Measurements from ENCODE around the gene ASCL3.
"Not testable (repeated sequence)": the region's sequence is repeated elsewhere in the genome, so short reads cannot be mapped to it uniquely, and the experiment has no call there.

The ASCL3 gene

GRCh38 chr11:8942518-8943066 is at the start of gene ASCL3:
TSS of gene ASCL3 (minus strand) at chr11:8943016. CDS start at chr11:8938161, 4,855 bp downstream.
- no peak for DNase-seq

GRCh38 chr11:8989453-8989852 is 46.6 kb upstream of the ASCL3 start:
- DNase-seq, result peak in 1 of 2 experiments; percentile 5

DNA sequence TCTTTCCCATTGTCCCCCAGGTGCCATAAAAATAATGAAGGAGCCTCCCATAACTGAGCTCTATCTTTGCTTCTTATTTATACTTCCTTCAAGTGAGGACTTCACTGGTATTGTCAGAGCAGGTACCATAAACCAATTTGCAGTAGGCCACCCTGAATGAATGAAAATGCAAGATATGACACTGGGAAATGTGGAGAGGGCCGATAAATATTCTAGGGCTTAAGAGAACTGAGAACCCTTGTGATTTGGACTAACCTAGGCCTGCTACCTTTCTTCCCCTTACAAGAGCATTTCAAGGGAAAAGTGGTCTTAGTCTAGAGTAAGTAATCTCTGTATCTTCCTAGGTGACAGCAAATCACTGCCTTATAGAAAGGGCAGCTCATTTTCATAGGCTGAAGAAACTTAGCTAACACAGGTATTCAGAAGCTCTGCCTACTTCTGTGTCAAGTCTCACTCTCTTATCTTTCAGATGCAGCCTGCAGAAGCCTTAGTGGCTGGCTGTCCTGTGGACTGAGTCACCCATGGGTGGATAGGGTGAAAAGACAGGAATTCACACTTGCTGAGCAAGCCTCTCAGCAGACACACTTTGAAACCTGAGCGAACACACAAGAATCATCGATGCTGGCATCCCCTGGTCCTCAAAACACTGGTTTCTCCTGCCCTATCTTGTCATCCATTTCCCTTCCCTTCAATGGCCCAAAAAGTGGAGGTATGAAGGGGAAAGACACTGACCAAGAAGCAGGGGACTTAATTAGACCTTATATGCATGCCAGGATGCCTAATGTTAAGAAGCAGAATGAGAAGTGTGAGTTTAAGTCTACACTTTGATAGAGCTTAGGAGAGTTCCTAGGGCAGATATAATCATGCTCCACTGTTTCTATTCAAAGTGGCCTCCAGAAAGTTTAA is 45.8 kb upstream of the ASCL3 start:
- DNase-seq, result no peak

DNA sequence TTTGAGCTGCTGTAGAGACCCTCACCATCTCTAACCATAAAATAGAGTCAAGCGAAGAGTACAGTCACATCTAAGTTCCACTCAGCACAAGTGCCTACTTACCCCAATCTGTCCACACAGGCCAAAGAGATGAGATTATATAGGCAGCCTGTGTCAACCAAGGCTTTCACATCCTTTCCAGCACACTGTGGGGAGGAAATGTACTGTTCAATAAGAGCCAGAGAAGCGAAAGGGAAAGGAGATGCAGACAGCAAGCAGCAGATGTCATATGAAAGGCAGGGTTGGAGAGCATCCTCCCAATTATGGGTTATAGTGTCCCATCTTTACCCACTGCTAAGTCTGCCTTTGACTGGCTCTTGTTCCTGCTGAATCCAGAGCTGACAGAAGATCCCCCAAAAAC is 44.6 kb upstream of the ASCL3 start:
- no peak for DNase-seq

DNA sequence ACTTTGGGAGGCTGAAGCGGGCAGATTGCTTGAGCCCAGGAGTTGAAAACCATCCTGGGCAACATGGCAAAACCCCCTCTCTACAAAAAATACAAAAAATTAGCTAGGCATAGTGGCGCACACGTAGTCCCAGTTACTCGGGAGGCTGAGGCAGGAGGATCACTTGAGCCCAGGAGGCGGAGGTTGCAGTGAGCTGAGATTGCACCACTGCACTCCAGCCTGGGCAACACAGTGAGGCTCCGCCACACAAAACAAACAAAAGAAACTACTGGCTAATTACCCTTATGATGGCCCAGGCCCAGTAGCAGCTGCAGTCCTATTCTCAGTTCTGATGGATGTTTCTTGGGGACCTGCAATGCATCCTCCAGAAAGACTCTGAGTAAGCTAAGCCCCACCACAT is 44.0 kb upstream of the ASCL3 start:
- DNase-seq, result not testable (repeated sequence)

DNA sequence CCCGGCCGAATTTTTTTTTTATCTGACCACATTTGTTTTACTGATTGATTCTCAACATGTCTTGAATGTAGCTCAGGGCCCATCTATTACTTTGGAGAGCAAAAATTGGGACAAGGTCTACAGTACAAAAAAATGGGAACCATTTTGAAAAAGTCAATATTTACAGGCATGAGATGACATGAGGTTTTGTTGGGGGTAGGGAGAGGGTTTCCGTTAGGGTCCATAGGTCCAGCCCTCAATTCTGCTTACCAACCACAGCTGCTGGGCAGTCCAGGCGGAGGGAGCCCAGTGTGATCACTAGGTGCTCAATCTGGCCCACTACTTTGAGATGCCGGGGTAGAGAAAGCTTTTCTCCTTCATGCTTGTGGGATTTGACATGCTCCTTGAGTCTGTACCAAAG is 42.6 kb upstream of the ASCL3 start:
- DNase-seq, result no peak

- DNase-seq, result no peak
Observed at GRCh38 chr11:8983552-8983951, 40.7 kb upstream of the ASCL3 start.

DNA sequence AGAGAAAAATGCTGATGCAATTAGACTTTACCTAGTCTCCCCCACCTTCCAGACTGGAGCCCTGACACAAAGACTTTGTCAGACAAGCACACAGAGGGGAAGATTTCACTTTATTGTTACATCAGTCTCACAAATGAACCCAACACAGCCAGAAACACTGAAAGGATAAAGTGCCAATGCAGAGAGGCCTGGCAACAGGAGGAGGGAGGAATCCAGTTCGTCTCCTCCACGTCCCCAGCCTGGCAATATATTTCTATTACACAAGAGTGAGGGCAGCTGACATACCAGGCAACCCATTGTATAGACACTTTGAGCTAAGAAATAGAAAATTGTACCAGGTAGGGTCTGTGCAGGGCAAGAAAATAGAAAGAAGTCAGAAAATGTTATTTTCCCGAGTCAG is 37.7 kb upstream of the ASCL3 start:
- no peak for DNase-seq

DNA sequence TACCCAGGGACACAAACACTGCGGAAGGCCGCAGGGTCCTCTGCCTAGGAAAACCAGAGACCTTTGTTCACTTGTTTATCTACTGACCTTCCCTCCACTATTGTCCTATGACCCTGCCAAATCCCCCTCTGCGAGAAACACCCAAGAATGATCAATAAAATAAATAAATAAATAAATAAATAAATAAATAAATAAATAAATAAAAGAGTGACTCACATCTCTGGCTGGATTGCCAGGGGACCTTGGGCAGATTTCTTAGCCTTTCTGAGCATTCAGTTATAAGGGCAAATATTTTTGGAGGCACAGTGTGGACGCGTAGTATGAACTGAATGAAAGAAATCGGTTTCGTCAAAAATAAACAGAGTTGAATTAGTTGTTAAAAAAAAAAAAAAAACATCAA is 36.5 kb upstream of the ASCL3 start:
- not testable (repeated sequence) for DNase-seq

- no peak for DNase-seq
Observed at GRCh38 chr11:8973121-8973520, 30.3 kb upstream of the ASCL3 start.

DNA sequence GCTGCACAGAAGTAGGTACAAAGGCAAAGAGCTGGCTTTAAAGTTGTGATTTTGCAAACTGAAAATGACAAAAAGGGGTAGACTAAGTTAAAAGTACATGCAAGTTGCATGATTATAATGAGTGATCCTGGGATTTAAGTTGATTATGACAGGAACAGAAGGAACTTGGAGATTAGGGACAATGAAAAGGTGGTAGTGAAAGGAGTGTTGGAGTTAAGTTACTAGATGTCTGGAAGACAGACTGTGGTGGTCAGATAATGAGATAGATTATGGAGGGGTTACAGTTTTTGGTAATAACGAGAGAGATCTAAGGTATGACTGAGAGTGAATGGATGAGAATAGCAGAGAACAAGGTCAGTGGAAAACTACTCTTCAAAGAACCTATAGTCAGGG is 29.1 kb upstream of the ASCL3 start:
- no peak for DNase-seq

DNA sequence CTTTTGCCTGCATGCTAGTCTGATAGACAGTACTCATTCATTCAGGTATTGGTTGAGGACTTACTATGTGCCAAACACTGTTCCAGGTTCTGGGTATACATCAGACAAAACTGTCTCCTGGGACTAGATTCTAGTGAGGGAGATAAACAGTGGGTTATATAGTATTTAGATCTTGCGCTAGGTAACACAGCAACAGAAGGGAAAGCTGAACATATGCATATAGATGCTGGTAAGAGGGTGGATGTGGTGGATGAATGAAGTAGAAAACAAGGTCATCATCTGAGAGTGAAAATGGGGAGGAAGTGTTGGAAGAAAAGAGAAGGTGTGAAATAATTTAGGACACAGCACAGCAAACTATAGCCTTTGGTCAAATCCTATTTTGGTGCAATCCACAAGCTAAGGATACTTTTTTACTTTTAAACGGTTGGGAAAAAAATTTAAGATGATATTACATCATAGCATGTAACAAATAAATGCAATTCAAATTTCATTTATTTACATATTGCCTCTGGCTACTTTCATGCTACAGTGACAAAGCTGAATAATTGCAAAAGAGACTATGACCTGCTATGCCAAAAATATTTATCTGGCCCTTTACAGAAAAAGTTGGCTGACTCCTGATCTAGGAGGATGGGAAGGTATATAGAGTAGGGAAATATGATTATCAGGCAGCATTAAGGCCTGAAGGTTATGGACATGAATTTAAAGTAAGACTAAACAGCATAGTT is 28.5 kb upstream of the ASCL3 start:
- DNase-seq, result no peak

DNA sequence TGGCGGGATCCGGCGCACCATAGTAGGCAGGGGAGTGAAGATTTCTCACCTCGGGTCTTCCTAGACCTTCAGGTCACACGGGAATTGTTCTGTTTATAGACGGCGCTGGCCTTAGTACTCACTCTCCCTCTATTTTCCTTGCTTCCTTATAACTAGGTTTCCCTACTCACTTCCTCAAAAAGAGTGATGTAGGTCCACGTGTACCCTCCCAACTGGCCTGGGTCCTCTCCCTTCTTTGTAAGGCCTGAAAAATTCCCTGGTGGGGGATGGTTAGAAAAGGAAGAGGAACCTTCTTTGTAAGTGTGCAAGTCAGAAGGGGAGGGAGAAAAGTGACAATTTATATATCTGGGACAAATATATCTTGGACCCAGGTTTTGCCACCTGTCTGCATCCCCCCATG is 24.4 kb upstream of the ASCL3 start:
- DNase-seq, result no peak

GRCh38 chr11:8964324-8965320 is 21.8 kb upstream of the ASCL3 start, which contains the start of gene TMEM9B:
TSS of gene TMEM9B (minus strand) at chr11:8964442. CDS start at chr11:8964313, 129 bp downstream.
- DNase-seq, result peak; percentile 74 to 76

GRCh38 chr11:8963569-8964323 is 20.9 kb upstream of the ASCL3 start:
- peak; percentile 63 to 73 for DNase-seq

- no peak for DNase-seq
Observed at GRCh38 chr11:8962841-8963240, 20.0 kb upstream of the ASCL3 start.

DNA sequence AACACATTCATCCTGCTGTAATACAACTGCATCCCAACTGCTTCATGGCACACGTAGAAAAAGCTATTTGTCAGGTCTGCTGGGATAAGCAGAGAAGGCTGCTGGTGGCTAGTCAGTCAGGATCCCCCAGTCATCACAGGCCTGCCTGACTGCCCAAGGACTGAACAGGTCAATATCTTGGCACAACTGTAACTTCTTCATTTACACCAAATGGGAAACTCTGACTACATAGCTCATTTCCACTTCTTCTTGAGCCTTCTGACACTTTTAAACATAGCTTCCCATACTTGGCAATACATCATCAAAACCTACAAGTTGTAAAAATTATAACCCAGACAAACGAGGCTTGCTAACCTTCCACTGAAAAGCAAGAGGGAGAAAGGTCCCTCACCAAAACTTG is 18.6 kb upstream of the ASCL3 start:
- DNase-seq, result peak in 1 of 2 experiments; percentile 11

DNA sequence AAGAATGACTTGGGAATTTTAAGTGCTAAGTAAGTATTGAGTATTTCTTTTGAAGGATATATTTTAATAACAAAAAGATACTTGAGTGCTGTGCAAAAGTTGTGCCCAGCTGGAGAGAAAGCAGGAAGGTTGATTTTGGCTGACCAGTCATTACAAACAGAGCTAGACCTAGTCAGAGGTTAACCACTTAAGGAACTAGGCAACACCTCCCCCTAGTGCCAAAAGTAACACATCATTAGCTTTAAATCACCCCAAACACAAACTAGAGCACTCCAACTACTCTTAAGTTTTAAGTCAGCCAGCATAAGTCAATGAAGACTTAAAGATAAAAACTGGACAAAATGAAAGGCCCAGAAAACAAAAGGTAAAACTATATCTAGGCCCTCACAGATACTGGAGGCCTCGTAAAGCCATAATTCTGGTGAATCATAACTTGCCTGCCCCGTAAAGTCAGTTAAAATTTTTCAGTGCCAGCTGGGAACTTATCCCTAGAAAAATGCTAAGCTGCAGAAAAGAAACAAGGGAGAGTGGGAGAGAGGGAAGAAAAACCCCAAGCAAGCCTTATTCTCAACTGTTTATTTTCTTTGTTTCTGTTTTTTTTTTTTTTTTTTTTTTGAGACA is 16.8 kb upstream of the ASCL3 start:
- DNase-seq, result peak; percentile 81 to 83

DNA sequence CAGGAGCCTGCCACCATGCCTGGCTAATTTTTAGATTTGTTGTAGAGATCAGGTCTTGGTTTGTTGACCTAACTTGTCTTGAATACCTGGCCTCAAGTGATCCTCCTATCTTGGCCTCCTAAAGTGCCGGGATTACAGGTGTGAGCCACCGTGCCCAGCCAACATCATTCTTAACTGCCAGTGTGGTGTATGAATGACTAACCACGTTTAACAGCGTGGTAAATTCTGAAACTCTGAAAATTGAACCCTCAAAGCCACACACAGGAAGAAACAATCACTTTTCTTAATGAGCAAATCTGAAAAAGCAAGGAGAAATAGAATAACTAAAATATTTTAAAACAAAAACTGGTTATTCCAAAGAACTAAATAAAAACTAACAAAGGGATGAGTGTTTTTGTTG is 14.0 kb upstream of the ASCL3 start:
- DNase-seq, result no peak

- DNase-seq, result no peak
Observed at GRCh38 chr11:8948886-8949285, 6.1 kb upstream of the ASCL3 start.
